RWPE1 (cell line): ENCODE data around the gene GBP1.

Experiments
- CTCF ChIA-PET: fragments of 350-600 bp; sonication (Branson Sonifier 250); formaldehyde crosslinking; extraction: SDS; loops from one replicate; lab custom pipeline; 2021; lab: Yijun Ruan, JAX
- POLR2A ChIA-PET: fragments of 400-600 bp; formaldehyde crosslinking; extraction: SDS; loops from one replicate; lab custom pipeline; 2020; ENCODE audit warnings: antibody characterized with exemption; ENCODE audit not compliant: low non-redundant PET; lab: Yijun Ruan, JAX
- DNase-seq: peaks from one replicate; pipeline ENCODE4 v3.0.0; 2012; ENCODE audit warnings: low spot score
- H3K27ac ChIP-seq: fragments of 450-650 bp; 2 replicates; pipeline ENCODE4 v1.5.1; 2017
- TF ChIP-seq, protein P1 (sequence below): fragments of 450-650 bp; conservative IDR thresholded peaks from 2 replicates; pipeline ENCODE4 v1.5.1; 2017; ENCODE audit warnings: low read depth, mild to moderate bottlenecking

The GBP1 gene

DNA sequence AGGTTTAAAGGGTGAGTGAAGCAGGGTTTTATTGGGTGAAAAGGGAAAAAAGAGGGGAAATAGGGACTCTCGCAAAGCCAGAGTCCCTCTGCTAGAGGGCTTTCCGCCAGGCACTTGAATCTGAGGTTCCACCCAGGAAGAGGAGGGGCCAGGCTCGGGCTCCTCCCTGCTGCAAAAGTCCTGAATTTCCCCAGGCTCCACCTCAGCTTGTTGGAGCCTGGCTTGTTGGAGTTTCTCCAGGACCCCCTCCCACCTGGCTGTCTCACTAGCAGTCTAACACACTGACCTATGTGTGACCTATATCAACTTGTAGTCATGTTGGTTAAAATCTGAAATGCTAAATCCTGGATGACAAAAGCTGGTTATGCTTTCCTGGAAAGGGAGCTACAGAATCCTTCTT lies 35.4 kb upstream of the GBP1 start:
- TF ChIP-seq, protein P1, sequence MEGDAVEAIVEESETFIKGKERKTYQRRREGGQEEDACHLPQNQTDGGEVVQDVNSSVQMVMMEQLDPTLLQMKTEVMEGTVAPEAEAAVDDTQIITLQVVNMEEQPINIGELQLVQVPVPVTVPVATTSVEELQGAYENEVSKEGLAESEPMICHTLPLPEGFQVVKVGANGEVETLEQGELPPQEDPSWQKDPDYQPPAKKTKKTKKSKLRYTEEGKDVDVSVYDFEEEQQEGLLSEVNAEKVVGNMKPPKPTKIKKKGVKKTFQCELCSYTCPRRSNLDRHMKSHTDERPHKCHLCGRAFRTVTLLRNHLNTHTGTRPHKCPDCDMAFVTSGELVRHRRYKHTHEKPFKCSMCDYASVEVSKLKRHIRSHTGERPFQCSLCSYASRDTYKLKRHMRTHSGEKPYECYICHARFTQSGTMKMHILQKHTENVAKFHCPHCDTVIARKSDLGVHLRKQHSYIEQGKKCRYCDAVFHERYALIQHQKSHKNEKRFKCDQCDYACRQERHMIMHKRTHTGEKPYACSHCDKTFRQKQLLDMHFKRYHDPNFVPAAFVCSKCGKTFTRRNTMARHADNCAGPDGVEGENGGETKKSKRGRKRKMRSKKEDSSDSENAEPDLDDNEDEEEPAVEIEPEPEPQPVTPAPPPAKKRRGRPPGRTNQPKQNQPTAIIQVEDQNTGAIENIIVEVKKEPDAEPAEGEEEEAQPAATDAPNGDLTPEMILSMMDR = no peak
- DNase-seq = no peak
- H3K27ac ChIP-seq = no peak overlapping the region
- CTCF ChIA-PET = no interaction called here
- POLR2A ChIA-PET = no interaction called here

DNA sequence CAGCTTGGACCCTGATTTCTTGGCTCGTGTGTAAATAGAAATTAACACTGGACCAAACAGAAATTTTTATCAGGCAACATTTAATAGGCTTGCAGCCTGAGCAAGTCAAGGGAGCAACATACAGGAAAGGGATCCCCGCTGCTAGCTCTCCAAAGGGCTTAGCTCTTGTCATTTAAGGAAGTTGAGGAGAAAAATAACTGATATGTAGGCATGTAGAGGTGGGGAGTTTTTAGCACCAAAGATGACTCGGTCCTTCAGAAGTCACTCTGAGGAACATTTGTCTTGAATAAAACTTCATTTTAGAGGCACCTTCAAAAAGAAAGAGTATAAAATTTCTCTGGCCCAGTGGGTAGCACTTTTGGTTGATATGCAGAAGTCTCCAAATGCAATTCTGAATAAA lies 33.8 kb upstream of the GBP1 start:
- POLR2A ChIA-PET = no interaction called here
- CTCF ChIA-PET = no interaction called here
- DNase-seq = no peak
- no peak overlapping the region for H3K27ac ChIP-seq
- TF ChIP-seq, protein P1 = no peak

DNA sequence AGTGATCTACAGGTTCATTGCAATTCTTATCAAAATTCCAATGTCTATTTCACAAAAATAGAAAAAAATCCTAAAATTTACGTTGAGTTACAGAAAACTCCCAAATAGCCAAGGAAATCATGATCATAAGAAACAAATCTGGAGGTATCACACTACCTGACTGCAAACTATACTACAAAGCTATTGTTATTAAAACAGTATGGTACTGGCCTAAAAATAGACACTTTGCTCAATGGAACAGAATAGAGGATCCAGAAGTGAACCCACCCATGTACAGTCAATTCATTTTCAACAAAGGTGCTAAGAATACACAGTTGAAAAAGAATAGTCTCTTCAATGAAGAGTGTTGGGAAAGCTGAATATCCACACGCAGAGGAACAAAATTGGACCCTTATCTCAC lies 30.7 kb upstream of the GBP1 start:
- POLR2A ChIA-PET = no interaction called here
- no peak overlapping the region for H3K27ac ChIP-seq
- no peak for DNase-seq
- CTCF ChIA-PET = interaction anchor here (0.6 kb wide), 1 partner anchor 30 kb away, joined by 3 read pairs; no protein-coding TSS in a partner anchor
- TF ChIP-seq, protein P1 = no peak

DNA sequence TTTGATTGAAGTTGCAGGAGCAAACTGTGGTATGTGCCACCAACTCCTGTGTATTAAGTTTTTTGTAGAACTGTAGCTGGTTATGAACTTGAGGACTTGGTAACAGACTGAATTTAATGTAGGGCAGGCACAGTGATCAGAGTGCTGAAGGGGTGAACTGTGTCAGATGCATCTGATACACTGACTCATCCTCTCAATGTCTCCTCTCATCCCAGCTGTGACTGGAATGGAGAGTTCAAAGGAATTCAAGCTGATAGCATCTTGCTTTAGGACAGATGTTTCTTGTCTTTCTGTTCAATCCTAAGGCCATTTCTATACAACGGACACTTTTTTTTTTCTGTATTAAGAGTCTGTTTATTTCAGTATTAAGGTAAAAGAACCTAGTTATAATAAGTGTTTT lies 25.0 kb upstream of the GBP1 start:
- TF ChIP-seq, protein P1 = no peak
- POLR2A ChIA-PET = no interaction called here
- no peak overlapping the region for H3K27ac ChIP-seq
- DNase-seq = no peak
- CTCF ChIA-PET = interaction anchor here (1.3 kb wide), 1 partner anchor 106 kb away, joined by 4 read pairs; no protein-coding TSS in a partner anchor

DNA sequence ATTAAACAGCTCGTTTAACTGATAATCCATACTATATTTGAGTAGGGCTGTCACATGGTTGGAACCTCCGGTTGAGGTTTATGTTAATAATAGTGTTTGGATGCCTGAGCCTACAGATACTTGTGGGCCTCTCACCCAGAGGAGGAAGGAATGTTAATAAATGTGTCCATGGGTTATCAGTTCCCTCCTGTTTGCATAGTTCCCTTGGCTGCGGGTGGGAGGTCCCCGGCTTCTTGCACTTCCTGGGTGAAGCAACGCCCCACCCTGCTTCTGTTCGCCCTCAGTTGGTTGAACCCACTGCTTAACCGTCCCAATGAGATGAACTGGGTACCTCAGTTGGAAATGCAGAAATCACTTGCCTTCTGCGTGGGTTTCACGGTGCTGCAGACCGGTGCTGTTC lies 23.6 kb upstream of the GBP1 start:
- TF ChIP-seq, protein P1 = no peak
- no peak overlapping the region for H3K27ac ChIP-seq
- POLR2A ChIA-PET = no interaction called here
- CTCF ChIA-PET = interaction anchor here (1.3 kb wide), 1 partner anchor 104 kb away, joined by 4 read pairs; no protein-coding TSS in a partner anchor
- no peak for DNase-seq

DNA sequence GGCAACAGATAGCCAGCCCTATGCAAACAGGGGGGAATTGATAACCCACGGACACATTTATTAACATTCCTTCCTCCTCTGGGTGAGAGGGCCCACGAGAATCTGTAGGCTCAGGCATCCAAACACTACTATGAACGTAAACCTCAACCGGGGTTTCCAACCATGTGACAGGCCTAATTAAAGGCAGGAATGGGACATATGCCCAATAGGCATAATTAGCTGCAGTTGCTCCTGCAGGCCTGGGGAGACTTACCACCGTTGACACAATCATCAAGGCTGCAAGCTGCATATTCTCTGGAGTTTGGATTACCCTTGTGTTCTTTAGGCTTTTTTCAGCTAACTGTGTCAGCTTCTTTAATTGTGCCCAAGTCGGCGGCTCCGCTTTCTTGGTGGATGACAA lies 22.2 kb upstream of the GBP1 start:
- CTCF ChIA-PET = no interaction called here
- POLR2A ChIA-PET = no interaction called here
- DNase-seq = no peak
- TF ChIP-seq, protein P1 = no peak
- no peak overlapping the region for H3K27ac ChIP-seq
